B cell (primary cell): ENCODE data around the gene TMEM120B. TPM values are rescaled to one million over a fixed set of nuclear protein-coding genes. Genes with fewer than 3 reads are reported as not detected.
"Not testable (repeated sequence)": the region's sequence is repeated elsewhere in the genome, so short reads cannot be mapped to it uniquely, and the experiment has no call there.

Source experiments
- ATAC-seq: fragments of 200-7000 bp; cut with Tn5 transposase; one replicate; pipeline ENCODE4 v1.10.0; 2021; ENCODE audit warnings: low read depth, mild to moderate bottlenecking, moderate number of reproducible peaks, moderate library complexity
- CTCF ChIA-PET: fragments of 350-600 bp; sonication (Branson Sonifier 250); formaldehyde crosslinking; loops from one replicate; lab custom pipeline; 2021; ENCODE audit warnings: antibody characterized with exemption, inconsistent platforms; lab: Charles Lee
- POLR2A ChIA-PET: fragments of 350-600 bp; sonication (Branson Sonifier 250); formaldehyde crosslinking; loops from one replicate; lab custom pipeline; 2021; ENCODE audit warnings: antibody characterized with exemption; lab: Charles Lee
- DNase-seq: peaks from one replicate; pipeline ENCODE4 v3.0.0; 2013
- H2AFZ ChIP-seq: 2 replicates; pipeline ENCODE4 v1.6.1; 2012; ENCODE audit warnings: mild to moderate bottlenecking, low read depth, low read length; ENCODE audit not compliant: insufficient read depth, poor library complexity, severe bottlenecking
- H3K27ac ChIP-seq, 2 donors: 1 replicate in 1 of 2; 2 replicates in 1 of 2; pipeline ENCODE4 v1.5.1; 2012 to 2013; ENCODE audit warnings: low read length in 2 of 2, mild to moderate bottlenecking in 2 of 2, moderate library complexity in 1 of 2
- H3K27me3 ChIP-seq, 4 experiments: fragments of 200-600 bp in 1 of 4; sonication (generic) in 1 of 4; replicated peaks in 1 of 4; 1 replicate in 2 of 4; 2 replicates in 2 of 4; pipeline versions ENCODE4 v1.6.1 to v1.7.0; 2013 to 2016; ENCODE audit warnings: low read length in 3 of 4, mild to moderate bottlenecking in 2 of 4, mixed read lengths in 1 of 4, moderate library complexity in 1 of 4; ENCODE audit not compliant: insufficient read depth in 4 of 4, control insufficient read depth in 3 of 4; ENCODE audit errors: control extremely low read depth in 1 of 4
- H3K36me3 ChIP-seq, 2 experiments: replicated peaks in 1 of 2; 1 replicate in 1 of 2; 2 replicates in 1 of 2; pipeline versions ENCODE4 v1.6.1 to v1.7.1; 2013; ENCODE audit warnings: low read length in 1 of 2; ENCODE audit not compliant: insufficient read depth in 2 of 2, control insufficient read depth in 1 of 2; ENCODE audit errors: control extremely low read depth in 1 of 2, extremely low read depth in 1 of 2
- H3K4me1 ChIP-seq, 2 donors: fragments of 200-600 bp in 1 of 2; sonication (generic) in 1 of 2; 1 replicate in 1 of 2; 2 replicates in 1 of 2; pipeline versions ENCODE4 v1.5.1 to v1.6.1; 2013 to 2017; ENCODE audit warnings: low read length in 2 of 2; ENCODE audit not compliant: control insufficient read depth in 2 of 2, insufficient read depth in 2 of 2
- H3K4me2 ChIP-seq: replicated peaks from 2 replicates; pipeline ENCODE3; 2012; ENCODE audit warnings: mild to moderate bottlenecking, low read depth, low read length; ENCODE audit not compliant: poor library complexity, severe bottlenecking
- H3K4me3 ChIP-seq, 5 experiments: fragments of 200-600 bp in 1 of 5; sonication (generic) in 1 of 5; 1 replicate in 3 of 5; 2 replicates in 2 of 5; pipeline versions ENCODE4 v1.5.1 to v1.7.0; 2011 to 2016; ENCODE audit warnings: low read length in 4 of 5, mild to moderate bottlenecking in 4 of 5, low read depth in 2 of 5, control low read depth in 1 of 5, moderate library complexity in 1 of 5; ENCODE audit not compliant: insufficient read depth in 1 of 5; ENCODE audit errors: control extremely low read depth in 1 of 5, extremely low read depth in 1 of 5
- H3K79me2 ChIP-seq: fragments of 200-600 bp; sonication (generic); one replicate; pipeline ENCODE4 v1.6.0; 2016; ENCODE audit warnings: low read length; ENCODE audit not compliant: control insufficient read depth, insufficient read depth
- H3K9ac ChIP-seq: fragments of 200-600 bp; sonication (generic); 2 replicates; pipeline ENCODE4 v1.6.1; 2017; ENCODE audit warnings: mild to moderate bottlenecking, low read length, moderate library complexity
- H3K9me3 ChIP-seq, 3 donors: one replicate each; pipeline versions ENCODE4 v1.6.1 to v1.7.1; 2013; ENCODE audit warnings: low read length in 2 of 3; ENCODE audit not compliant: control insufficient read depth in 2 of 3, insufficient read depth in 1 of 3; ENCODE audit errors: control extremely low read depth in 1 of 3
- H4K20me1 ChIP-seq: 2 replicates; pipeline ENCODE4 v1.6.0; 2012; ENCODE audit warnings: mild to moderate bottlenecking, low read length; ENCODE audit not compliant: insufficient read depth, control insufficient read depth, poor library complexity, severe bottlenecking
- H3K27ac Mint-ChIP-seq: one replicate; pipeline ENCODE4 v1.8.0; 2021; ENCODE audit warnings: mixed read lengths
- H3K27me3 Mint-ChIP-seq: one replicate; pipeline ENCODE4 v1.8.0; 2021; ENCODE audit warnings: mixed read lengths
- H3K4me1 Mint-ChIP-seq: one replicate; pipeline ENCODE4 v1.8.0; 2021; ENCODE audit warnings: mixed read lengths
- H3K4me3 Mint-ChIP-seq: one replicate; pipeline ENCODE4 v1.8.0; 2021; ENCODE audit warnings: mixed read lengths
- H3K9me3 Mint-ChIP-seq: one replicate; pipeline ENCODE4 v1.8.0; 2022; ENCODE audit warnings: mixed read lengths; ENCODE audit not compliant: insufficient read depth
- CTCF ChIP-seq: fragments of 200-600 bp; IDR thresholded peaks from one replicate; pipeline ENCODE4 v1.8.0; 2022; ENCODE audit warnings: antibody characterized with exemption, mild to moderate bottlenecking
- EZH2 ChIP-seq: IDR thresholded peaks from 2 replicates; pipeline ENCODE4 v1.6.1; 2012; ENCODE audit warnings: borderline replicate concordance, low read depth, mild to moderate bottlenecking, moderate library complexity, low read length; ENCODE audit not compliant: insufficient read depth, poor library complexity, severe bottlenecking
- WGBS: methylation state at CpG from one replicate; pipeline ENCODE4 v1.1.5; 2013; ENCODE audit warnings: missing lambda C conversion rate; ENCODE audit not compliant: insufficient coverage; 5-methylcytosine and 5-hydroxymethylcytosine counted together
- intact Hi-C: fragments of 100-400 bp; cut with micrococcal nuclease; formaldehyde crosslinking; loops from one replicate; pipeline ENCODE4 v1.10.0; 2022
- polyA plus RNA-seq: library from polyadenylated mRNA; depleted of rRNA; stranded (reverse); fragments of >200 nt; gene quantifications from 2 replicates; pipeline ENCODE4 v1.2.3, GENCODE V29; 2012
- total RNA-seq, 2 donors: library from RNA; stranded (reverse); fragments of 120-200 nt in 1 of 2; gene quantifications; 1 replicate in 1 of 2; 2 replicates in 1 of 2; pipeline versions ENCODE4 v1.2.3 to v1.2.4, GENCODE V29; 2013 to 2022

TMEM120B gene
- total and polyA plus RNA-seq, 2 donors (not counting 1 experiment from before 2014, with no cell fraction given), result 9.2 to 9.7 TPM

- Mint-ChIP-seq H3K4me3 (peak overlapping the region; percentile 92), H3K27ac (no peak overlapping the region), H3K9me3 (no peaks in the 10 kb centered on the region), H3K27me3 (no peaks in the 10 kb centered on the region), H3K4me1 (peaks cover 23% of the 10 kb centered on the region)
- Histone ChIP-seq H3K4me3 (no peak overlapping the region), H3K4me1 (peaks cover 20 to 25% of the 10 kb centered on the region in 2 donors), H3K9ac (no peak overlapping the region), H3K36me3 (no peaks in the 10 kb centered on the region), H3K9me3 (peaks cover 0 to 1% (median 0%) of the 10 kb centered on the region in 3 donors), H3K27ac (no peak overlapping the region), H3K4me2 (peak overlapping the region; percentile 92), H4K20me1 (no peaks in the 10 kb centered on the region), H3K27me3 (no peaks in the 10 kb centered on the region), H2AFZ (peak overlapping the region; percentile 89), H3K79me2 (peaks cover 8% of the 10 kb centered on the region)
- 71% methylated on average over 4 of the region's 6 CpGs for WGBS
- POLR2A ChIA-PET, result interaction anchor here (0.8 kb wide), 1 partner anchor 59 kb away, joined by 4 read pairs; no protein-coding TSS in a partner anchor
- DNase-seq (peak; percentile 21), ATAC-seq (no peak)
- TF ChIP-seq CTCF, result no peak
- TF ChIP-seq EZH2, result no peak
- intact Hi-C loops, result loop anchor here (2.0 to 5.0 kb wide), 2 partner anchors 59 to 175 kb away; partner anchors contain the start of gene PSMD9
- CTCF ChIA-PET, result interaction anchor here (1.1 to 5.1 kb wide), 4 partner anchors 20 to 98 kb away, joined by 3 to 60 read pairs (median 6); partner anchors contain the start of gene RHOF
These were observed 1.2 kb downstream of the TMEM120B start for GRCh38 chr12:121713793-121714192.

- H3K79me2 ChIP-seq, H3K9ac ChIP-seq, H3K4me2 ChIP-seq, H2AFZ ChIP-seq, H3K4me3 ChIP-seq, H3K27ac Mint-ChIP-seq, intact Hi-C loops, H3K27me3 ChIP-seq, H3K36me3 ChIP-seq, H3K9me3 ChIP-seq, H3K27me3 Mint-ChIP-seq, H3K27ac ChIP-seq, ATAC-seq, H3K9me3 Mint-ChIP-seq, H4K20me1 ChIP-seq, DNase-seq: not testable (repeated sequence)
- ChIA-PET POLR2A (interaction anchor here (0.7 kb wide), 1 partner anchor 367 kb away, joined by 6 read pairs; no protein-coding TSS in a partner anchor), CTCF (interaction anchor here (0.6 to 1.7 kb wide), 2 partner anchors 16 to 79 kb away, joined by 3 to 7 read pairs; partner anchors contain the start of gene RHOF)
- peaks cover 16 to 20% of the 10 kb centered on the region in 2 donors for H3K4me1 ChIP-seq
- H3K4me1 Mint-ChIP-seq, result peaks cover 18% of the 10 kb centered on the region
- H3K4me3 Mint-ChIP-seq, result peak overlapping the region; percentile 40
- 78% methylated on average over 5 of the region's 7 CpGs for WGBS
These were observed 2.5 kb downstream of the TMEM120B start for GRCh38 chr12:121715055-121715454.
